GM21447 (cell line): ENCODE data around the gene KCNH6.

Source experiments
- ATAC-seq: cut with Tn5 transposase; IDR thresholded peaks from one replicate; pipeline ENCODE4 v1.9.1; 2021; ENCODE audit not compliant: unreplicated experiment

Gene KCNH6

GRCh38 chr17:63595132-63595531, 72.0 kb downstream of the KCNH6 start:
- ATAC-seq, result no peak
